ENCODE results near the gene EPHA5.

EPHA5 gene

GRCh38 chr4:65391814-65392213, 278.5 kb downstream of the EPHA5 start:
- Histone ChIP-seq H3K4me1 (ENCODE audit: control insufficient read depth, insufficient read depth, low read length) (no peaks in the 10 kb centered on the region), H3K9me3 (ENCODE audit: control insufficient read depth, insufficient read depth, low read length) (no peaks in the 10 kb centered on the region), H3K4me3 (ENCODE audit: low read length) (no peak overlapping the region), H3K36me3 (ENCODE audit: control insufficient read depth, insufficient read depth, low read length) (no peaks in the 10 kb centered on the region), H3K27me3 (ENCODE audit: control insufficient read depth, insufficient read depth, low read length) (no peaks in the 10 kb centered on the region), H3K27ac (ENCODE audit: low read length) (no peak overlapping the region)
- no peak for DNase-seq (ENCODE audit: low read depth, low spot score)
- WGBS (ENCODE audit: insufficient coverage, insufficient read length), result no CpG with 5 or more reads among the region's 2 CpGs

GRCh38 chr4:65391382-65391781, 278.9 kb downstream of the EPHA5 start:
- Histone ChIP-seq H3K4me1 (ENCODE audit: control insufficient read depth, insufficient read depth, low read length) (no peaks in the 10 kb centered on the region), H3K9me3 (ENCODE audit: control insufficient read depth, insufficient read depth, low read length) (no peaks in the 10 kb centered on the region), H3K4me3 (ENCODE audit: low read length) (no peak overlapping the region), H3K36me3 (ENCODE audit: control insufficient read depth, insufficient read depth, low read length) (no peaks in the 10 kb centered on the region), H3K27ac (ENCODE audit: low read length) (no peak overlapping the region), H3K27me3 (ENCODE audit: control insufficient read depth, insufficient read depth, low read length) (no peaks in the 10 kb centered on the region)
- no CpG with 5 or more reads among the region's 1 CpG for WGBS (ENCODE audit: insufficient coverage, insufficient read length)
- DNase-seq (ENCODE audit: low read depth, low spot score), result no peak

- no peak overlapping the region for H3K4me3 ChIP-seq (ENCODE audit: low read length)
- no peaks in the 10 kb centered on the region for H3K9me3 ChIP-seq (ENCODE audit: control insufficient read depth, insufficient read depth, low read length)
- no peaks in the 10 kb centered on the region for H3K27me3 ChIP-seq (ENCODE audit: control insufficient read depth, insufficient read depth, low read length)
- no peak overlapping the region for H3K27ac ChIP-seq (ENCODE audit: low read length)
- no peaks in the 10 kb centered on the region for H3K4me1 ChIP-seq (ENCODE audit: control insufficient read depth, insufficient read depth, low read length)
- WGBS (ENCODE audit: insufficient coverage, insufficient read length), result no CpG with 5 or more reads among the region's 5 CpGs
- no peaks in the 10 kb centered on the region for H3K36me3 ChIP-seq (ENCODE audit: control insufficient read depth, insufficient read depth, low read length)
- no peak for DNase-seq (ENCODE audit: low read depth, low spot score)
Measured at GRCh38 chr4:65386927-65387326, 283.4 kb downstream of the EPHA5 start.

GRCh38 chr4:65383589-65384305, 286.5 kb downstream of the EPHA5 start:
- WGBS (ENCODE audit: insufficient coverage, insufficient read length), result no CpG with 5 or more reads among the region's 6 CpGs
- Histone ChIP-seq H3K27ac (ENCODE audit: low read length) (no peak overlapping the region), H3K4me1 (ENCODE audit: control insufficient read depth, insufficient read depth, low read length) (no peaks in the 10 kb centered on the region), H3K36me3 (ENCODE audit: control insufficient read depth, insufficient read depth, low read length) (no peaks in the 10 kb centered on the region), H3K4me3 (ENCODE audit: low read length) (no peak overlapping the region), H3K9me3 (ENCODE audit: control insufficient read depth, insufficient read depth, low read length) (no peaks in the 10 kb centered on the region), H3K27me3 (ENCODE audit: control insufficient read depth, insufficient read depth, low read length) (no peaks in the 10 kb centered on the region)
- DNase-seq (ENCODE audit: low read depth, low spot score), result no peak

- H3K9me3 ChIP-seq (ENCODE audit: control insufficient read depth, insufficient read depth, low read length), result no peaks in the 10 kb centered on the region
- H3K27ac ChIP-seq (ENCODE audit: low read length), result no peak overlapping the region
- H3K27me3 ChIP-seq (ENCODE audit: control insufficient read depth, insufficient read depth, low read length), result no peaks in the 10 kb centered on the region
- no peak overlapping the region for H3K4me3 ChIP-seq (ENCODE audit: low read length)
- no peak for DNase-seq (ENCODE audit: low read depth, low spot score)
- H3K4me1 ChIP-seq (ENCODE audit: control insufficient read depth, insufficient read depth, low read length), result no peaks in the 10 kb centered on the region
- no CpG with 5 or more reads among the region's 1 CpG for WGBS (ENCODE audit: insufficient coverage, insufficient read length)
- no peaks in the 10 kb centered on the region for H3K36me3 ChIP-seq (ENCODE audit: control insufficient read depth, insufficient read depth, low read length)
Measured at GRCh38 chr4:65381648-65382047, 288.6 kb downstream of the EPHA5 start.

GRCh38 chr4:65370709-65371108, 299.6 kb downstream of the EPHA5 start:
- H3K27me3 ChIP-seq (ENCODE audit: control insufficient read depth, insufficient read depth, low read length), result no peaks in the 10 kb centered on the region
- WGBS (ENCODE audit: insufficient coverage, insufficient read length), result no CpG with 5 or more reads among the region's 3 CpGs
- no peaks in the 10 kb centered on the region for H3K4me1 ChIP-seq (ENCODE audit: control insufficient read depth, insufficient read depth, low read length)

GRCh38 chr4:65367306-65367705, 303.0 kb downstream of the EPHA5 start:
- Histone ChIP-seq H3K27ac (ENCODE audit: low read length) (no peak overlapping the region), H3K4me3 (ENCODE audit: low read length) (no peak overlapping the region), H3K9me3 (ENCODE audit: control insufficient read depth, insufficient read depth, low read length) (no peaks in the 10 kb centered on the region), H3K27me3 (ENCODE audit: control insufficient read depth, insufficient read depth, low read length) (no peaks in the 10 kb centered on the region), H3K36me3 (ENCODE audit: control insufficient read depth, insufficient read depth, low read length) (no peaks in the 10 kb centered on the region), H3K4me1 (ENCODE audit: control insufficient read depth, insufficient read depth, low read length) (no peaks in the 10 kb centered on the region)
- no peak for DNase-seq (ENCODE audit: low read depth, low spot score)
- no CpG with 5 or more reads among the region's 1 CpG for WGBS (ENCODE audit: insufficient coverage, insufficient read length)

More at GRCh38 chr4:65370709-65371108, 299.6 kb downstream of the EPHA5 start:
- Histone ChIP-seq H3K4me3 (ENCODE audit: low read length) (no peak overlapping the region), H3K27ac (ENCODE audit: low read length) (no peak overlapping the region), H3K36me3 (ENCODE audit: control insufficient read depth, insufficient read depth, low read length) (no peaks in the 10 kb centered on the region), H3K9me3 (ENCODE audit: control insufficient read depth, insufficient read depth, low read length) (no peaks in the 10 kb centered on the region)
- no peak for DNase-seq (ENCODE audit: low read depth, low spot score)

GRCh38 chr4:65358914-65359313, 311.4 kb downstream of the EPHA5 start:
- WGBS (ENCODE audit: insufficient coverage, insufficient read length), result no CpG with 5 or more reads among the region's 2 CpGs
- H3K36me3 ChIP-seq (ENCODE audit: control insufficient read depth, insufficient read depth, low read length), result no peaks in the 10 kb centered on the region
- H3K4me3 ChIP-seq (ENCODE audit: low read length), result no peak overlapping the region
- H3K4me1 ChIP-seq (ENCODE audit: control insufficient read depth, insufficient read depth, low read length), result no peaks in the 10 kb centered on the region
- no peak for DNase-seq (ENCODE audit: low read depth, low spot score)
- no peaks in the 10 kb centered on the region for H3K9me3 ChIP-seq (ENCODE audit: control insufficient read depth, insufficient read depth, low read length)
- no peak overlapping the region for H3K27ac ChIP-seq (ENCODE audit: low read length)
- no peaks in the 10 kb centered on the region for H3K27me3 ChIP-seq (ENCODE audit: control insufficient read depth, insufficient read depth, low read length)

GRCh38 chr4:65353098-65353497, 317.2 kb downstream of the EPHA5 start:
- Histone ChIP-seq H3K36me3 (ENCODE audit: control insufficient read depth, insufficient read depth, low read length) (no peaks in the 10 kb centered on the region), H3K9me3 (ENCODE audit: control insufficient read depth, insufficient read depth, low read length) (no peaks in the 10 kb centered on the region), H3K27me3 (ENCODE audit: control insufficient read depth, insufficient read depth, low read length) (no peaks in the 10 kb centered on the region), H3K4me3 (ENCODE audit: low read length) (no peak overlapping the region), H3K27ac (ENCODE audit: low read length) (no peak overlapping the region), H3K4me1 (ENCODE audit: control insufficient read depth, insufficient read depth, low read length) (no peaks in the 10 kb centered on the region)
- WGBS (ENCODE audit: insufficient coverage, insufficient read length), result no CpG with 5 or more reads among the region's 1 CpG
- no peak for DNase-seq (ENCODE audit: low read depth, low spot score)

GRCh38 chr4:65344278-65344825, 325.9 kb downstream of the EPHA5 start:
- DNase-seq (ENCODE audit: low read depth, low spot score), result no peak
- H3K27ac ChIP-seq (ENCODE audit: low read length), result no peak overlapping the region
- H3K36me3 ChIP-seq (ENCODE audit: control insufficient read depth, insufficient read depth, low read length), result no peaks in the 10 kb centered on the region
- no peak overlapping the region for H3K4me3 ChIP-seq (ENCODE audit: low read length)
- H3K27me3 ChIP-seq (ENCODE audit: control insufficient read depth, insufficient read depth, low read length), result no peaks in the 10 kb centered on the region
- no peaks in the 10 kb centered on the region for H3K9me3 ChIP-seq (ENCODE audit: control insufficient read depth, insufficient read depth, low read length)
- H3K4me1 ChIP-seq (ENCODE audit: control insufficient read depth, insufficient read depth, low read length), result no peaks in the 10 kb centered on the region
- no CpG with 5 or more reads among the region's 4 CpGs for WGBS (ENCODE audit: insufficient coverage, insufficient read length)

GRCh38 chr4:65343342-65343741, 326.9 kb downstream of the EPHA5 start:
- Histone ChIP-seq H3K4me3 (ENCODE audit: low read length) (no peak overlapping the region), H3K27ac (ENCODE audit: low read length) (no peak overlapping the region), H3K36me3 (ENCODE audit: control insufficient read depth, insufficient read depth, low read length) (no peaks in the 10 kb centered on the region), H3K27me3 (ENCODE audit: control insufficient read depth, insufficient read depth, low read length) (no peaks in the 10 kb centered on the region), H3K9me3 (ENCODE audit: control insufficient read depth, insufficient read depth, low read length) (no peaks in the 10 kb centered on the region), H3K4me1 (ENCODE audit: control insufficient read depth, insufficient read depth, low read length) (no peaks in the 10 kb centered on the region)
- DNase-seq (ENCODE audit: low read depth, low spot score), result no peak
- no CpG with 5 or more reads among the region's 1 CpG for WGBS (ENCODE audit: insufficient coverage, insufficient read length)

Data from iPS DF 6.9 (cell line).